GM12878 (cell line): ENCODE measurements around the gene CAB39. TPM values are rescaled to one million over a fixed set of nuclear protein-coding genes. Genes with fewer than 3 reads are reported as not detected.

Experiments used
- ATAC-seq: fragments of 200-7000 bp; cut with Tn5 transposase; 3 replicates; pipeline ENCODE4 v1.9.1; 2020; ENCODE audit warnings: mild to moderate bottlenecking, moderate library complexity
- BruUV-seq: library from RNA; stranded (reverse); fragments of 400-500 nt; replicated peaks from 2 replicates; lab custom pipeline; 2021; lab: Mats Ljungman, UMichigan
- CTCF ChIA-PET: fragments of 300-600 bp; sonication (Branson Sonifier 250); formaldehyde crosslinking; extraction: SDS; loops from one replicate; lab custom pipeline; 2021; ENCODE audit warnings: inconsistent platforms; lab: Yijun Ruan, JAX
- POLR2A ChIA-PET: fragments of 350-600 bp; formaldehyde crosslinking; extraction: SDS; loops from one replicate; lab custom pipeline; 2021; ENCODE audit warnings: inconsistent platforms; lab: Charles Lee
- RAD21 ChIA-PET: fragments of 300-600 bp; sonication (Branson Sonifier 250); formaldehyde crosslinking; loops from one replicate; lab custom pipeline; 2023; ENCODE audit warnings: antibody characterized with exemption; ENCODE audit not compliant: unreplicated experiment; lab: Charles Lee
- SMC1A ChIA-PET: fragments of 300-600 bp; sonication (Branson Sonifier 250); formaldehyde crosslinking; loops from one replicate; lab custom pipeline; 2023; ENCODE audit not compliant: unreplicated experiment, uncharacterized antibody; lab: Charles Lee
- DNase-seq: peaks from one replicate; pipeline ENCODE4 v3.0.0-alpha.2; 2011; ENCODE audit warnings: low read depth, low spot score
- FAIRE-seq: peaks from 3 replicates; lab custom pipeline; 2011; peaks lifted over from hg19 to GRCh38; lab: Jason Lieb, UNC
- H2AFZ ChIP-seq: 2 replicates; pipeline ENCODE4 v1.6.0; 2011; ENCODE audit warnings: low read depth, low read length, control low read depth; ENCODE audit not compliant: control insufficient read depth
- H3K27ac ChIP-seq: 2 replicates; pipeline ENCODE4 v1.5.1; 2011; ENCODE audit warnings: control low read depth; ENCODE audit not compliant: control insufficient read depth, insufficient read depth
- H3K27me3 ChIP-seq, 2 experiments: replicated peaks in 1 of 2; 2 replicates each; pipeline versions ENCODE4 v1.6.0 to v1.6.1; 2011; ENCODE audit warnings: low read length in 1 of 2; ENCODE audit not compliant: control insufficient read depth in 2 of 2, insufficient read depth in 2 of 2
- H3K36me3 ChIP-seq, 2 experiments: 2 replicates each; pipeline ENCODE4 v1.5.1; 2011; ENCODE audit warnings: low read length in 1 of 2; ENCODE audit not compliant: control insufficient read depth in 2 of 2, insufficient read depth in 2 of 2
- H3K4me1 ChIP-seq: 2 replicates; pipeline ENCODE4 v1.6.1; 2011; ENCODE audit warnings: mild to moderate bottlenecking, low read length, moderate library complexity, mixed read lengths; ENCODE audit not compliant: control insufficient read depth, insufficient read depth
- H3K4me2 ChIP-seq: 2 replicates; pipeline ENCODE4 v1.6.0; 2011; ENCODE audit warnings: control low read depth; ENCODE audit not compliant: control insufficient read depth, insufficient read depth
- H3K4me3 ChIP-seq: fragments of 200-600 bp; sonication (generic); 2 replicates; pipeline ENCODE4 v1.5.1; 2016
- H3K79me2 ChIP-seq: 2 replicates; pipeline ENCODE4 v1.6.0; 2011; ENCODE audit warnings: low read length; ENCODE audit not compliant: control insufficient read depth, insufficient read depth
- H3K9ac ChIP-seq: 2 replicates; pipeline ENCODE4 v1.8.0; 2011; ENCODE audit warnings: low read length, control low read depth, mixed read lengths; ENCODE audit not compliant: control insufficient read depth, insufficient read depth
- H3K9me3 ChIP-seq: replicated peaks from 3 replicates; pipeline ENCODE4 v1.5.1; 2011; ENCODE audit warnings: mild to moderate bottlenecking, low read length; ENCODE audit not compliant: control insufficient read depth, insufficient read depth
- H4K20me1 ChIP-seq: 2 replicates; pipeline ENCODE4 v1.6.0; 2011; ENCODE audit not compliant: control insufficient read depth, insufficient read depth
- CHD1 ChIP-seq: IDR thresholded peaks from 2 replicates; pipeline ENCODE4 v1.6.1; 2012; ENCODE audit warnings: low read depth, low read length, improper control_type of control experiment
- CREM ChIP-seq: IDR thresholded peaks from 2 replicates; pipeline ENCODE4 v1.6.1; 2014; ENCODE audit warnings: antibody characterized with exemption, low read depth
- FOS ChIP-seq: IDR thresholded peaks from 3 replicates; pipeline ENCODE4 v1.6.1; 2011; ENCODE audit warnings: borderline replicate concordance; ENCODE audit not compliant: insufficient read length; ENCODE audit errors: extremely low read depth
- IRF3 ChIP-seq: fragments of 450-650 bp; IDR thresholded peaks from 2 replicates; pipeline ENCODE4 v1.6.1; 2014; ENCODE audit warnings: mild to moderate bottlenecking
- POLR2AphosphoS5 ChIP-seq: IDR thresholded peaks from 2 replicates; pipeline ENCODE4 v1.6.1; 2011; ENCODE audit warnings: mild to moderate bottlenecking, low read length, inconsistent platforms
- RFX5 ChIP-seq: IDR thresholded peaks from 2 replicates; pipeline ENCODE4 v1.6.1; 2011; ENCODE audit warnings: low read depth, low read length, improper control_type of control experiment
- ZNF217 ChIP-seq: fragments of 450-650 bp; IDR thresholded peaks from 2 replicates; pipeline ENCODE4 v1.6.1; 2017; ENCODE audit warnings: antibody characterized with exemption, mild to moderate bottlenecking
- ZNF24 ChIP-seq: fragments of 450-650 bp; IDR thresholded peaks from 2 replicates; pipeline ENCODE4 v1.6.1; 2017; ENCODE audit warnings: antibody characterized with exemption, mild to moderate bottlenecking
- WGBS: methylation state at CpG from one replicate; pipeline ENCODE4 v1.1.6; 2016; ENCODE audit warnings: low lambda C conversion rate; ENCODE audit not compliant: insufficient replicate concordance, insufficient coverage; ENCODE audit errors: missing lambda C conversion rate; 5-methylcytosine and 5-hydroxymethylcytosine counted together
- in situ Hi-C: fragments of 300-500 bp; cut with MboI; formaldehyde crosslinking; loops from 9 replicates; pipeline ENCODE4 v1.14.3; 2018; ENCODE audit warnings: mixed read lengths
- intact Hi-C: fragments of 100-400 bp; cut with micrococcal nuclease; formaldehyde crosslinking; loops from one replicate; pipeline ENCODE4 v1.14.2; 2022; ENCODE audit not compliant: unreplicated experiment
- polyA plus RNA-seq, 11 experiments: library from polyadenylated mRNA; depleted of rRNA in 4 of 11; unstranded in 6 of 11; stranded (reverse) in 5 of 11; fragments of >200 nt; fragmentation: Nextera tagmentation in 4 of 11; fragmentation: Illumina TruSeq in 1 of 11; extraction: Ambion mirVana in 4 of 11; extraction: Trizol in 1 of 11; gene quantifications; 1 replicate in 1 of 11; 2 replicates in 10 of 11; pipeline versions ENCODE4 v1.2.1 to v1.2.3, GENCODE V29; 2011 to 2016; ENCODE audit warnings: inconsistent platforms in 2 of 11, missing spikeins in 2 of 11, low read depth in 1 of 11
- total RNA-seq, 4 experiments: library from RNA; depleted of rRNA in 3 of 4; stranded (reverse); fragments of >200 nt in 3 of 4; fragmentation: Illumina TruSeq in 1 of 4; extraction: Trizol in 1 of 4; gene quantifications; 2 replicates each; pipeline versions ENCODE4 v1.2.1 to v1.2.3, GENCODE V29; 2013 to 2021
- TF ChIP-seq, protein P1 (sequence below), 3 experiments: IDR thresholded peaks in 2 of 3; conservative IDR thresholded peaks in 1 of 3; 2 replicates each; pipeline ENCODE4 v1.5.1; 2011; ENCODE audit warnings: low read depth in 3 of 3, low read length in 3 of 3, mild to moderate bottlenecking in 3 of 3, control low read depth in 2 of 3, moderate library complexity in 2 of 3, inconsistent platforms in 1 of 3, mixed read lengths in 1 of 3; ENCODE audit not compliant: control insufficient read depth in 2 of 3, insufficient read depth in 1 of 3; ENCODE audit errors: extremely low read depth in 1 of 3
- TF ChIP-seq, protein P2 (sequence below): fragments of 450-650 bp; IDR thresholded peaks from 2 replicates; pipeline ENCODE4 v1.6.1; 2017; ENCODE audit warnings: mild to moderate bottlenecking

Gene CAB39
- total and polyA plus RNA-seq, 10 of the 15 experiments (the other 5 are each of a cell fraction or from before 2014, with no cell fraction given), result 13.3 to 129 (median 62.9) TPM

- whole genome bisulfite sequencing, result 50% methylated on average over 2 of the region's 2 CpGs
- Histone ChIP-seq H3K9ac (no peak overlapping the region), H3K4me1 (no peaks in the 10 kb centered on the region), H3K4me3 (no peak overlapping the region), H2AFZ (no peak overlapping the region), H3K4me2 (no peak overlapping the region), H3K27ac (no peak overlapping the region), H3K9me3 (no peaks in the 10 kb centered on the region), H3K79me2 (no peaks in the 10 kb centered on the region), H3K36me3 (no peaks in the 10 kb centered on the region), H4K20me1 (no peaks in the 10 kb centered on the region), H3K27me3 (no peaks in the 10 kb centered on the region)
- DNase-seq (no peak), ATAC-seq (no peak), FAIRE-seq (no peak)
- ChIA-PET CTCF (interaction anchor here (0.9 kb wide), 1 partner anchor 19 kb away, joined by 3 read pairs; no protein-coding TSS in a partner anchor), POLR2A (no interaction called here), SMC1A (interaction anchor here (0.7 to 1.4 kb wide), 2 partner anchors 8 to 680 kb away, joined by 3 to 6 read pairs; no protein-coding TSS in a partner anchor), RAD21 (no interaction called here)
- BruUV-seq, result no TSS peak
- intact Hi-C loops, result no loop called here
- in situ Hi-C loops, result no loop called here
- TF ChIP-seq RFX5 (no peak), POLR2AphosphoS5 (no peak), IRF3 (no peak), CHD1 (no peak), FOS (no peak), CREM (no peak), ZNF217 (no peak), ZNF24 (no peak)
- TF ChIP-seq, protein P1, sequence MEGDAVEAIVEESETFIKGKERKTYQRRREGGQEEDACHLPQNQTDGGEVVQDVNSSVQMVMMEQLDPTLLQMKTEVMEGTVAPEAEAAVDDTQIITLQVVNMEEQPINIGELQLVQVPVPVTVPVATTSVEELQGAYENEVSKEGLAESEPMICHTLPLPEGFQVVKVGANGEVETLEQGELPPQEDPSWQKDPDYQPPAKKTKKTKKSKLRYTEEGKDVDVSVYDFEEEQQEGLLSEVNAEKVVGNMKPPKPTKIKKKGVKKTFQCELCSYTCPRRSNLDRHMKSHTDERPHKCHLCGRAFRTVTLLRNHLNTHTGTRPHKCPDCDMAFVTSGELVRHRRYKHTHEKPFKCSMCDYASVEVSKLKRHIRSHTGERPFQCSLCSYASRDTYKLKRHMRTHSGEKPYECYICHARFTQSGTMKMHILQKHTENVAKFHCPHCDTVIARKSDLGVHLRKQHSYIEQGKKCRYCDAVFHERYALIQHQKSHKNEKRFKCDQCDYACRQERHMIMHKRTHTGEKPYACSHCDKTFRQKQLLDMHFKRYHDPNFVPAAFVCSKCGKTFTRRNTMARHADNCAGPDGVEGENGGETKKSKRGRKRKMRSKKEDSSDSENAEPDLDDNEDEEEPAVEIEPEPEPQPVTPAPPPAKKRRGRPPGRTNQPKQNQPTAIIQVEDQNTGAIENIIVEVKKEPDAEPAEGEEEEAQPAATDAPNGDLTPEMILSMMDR (IDR thresholded peaks at IDR 0.05 in 2 of 3, conservative IDR thresholded peaks at IDR 0.05 in 1 of 3; ENCODE audit: control insufficient read depth in 2 of 3, extremely low read depth in 1 of 3, insufficient read depth in 1 of 3, low read depth in 3 of 3, low read length in 3 of 3), result no peak
- TF ChIP-seq, protein P2, sequence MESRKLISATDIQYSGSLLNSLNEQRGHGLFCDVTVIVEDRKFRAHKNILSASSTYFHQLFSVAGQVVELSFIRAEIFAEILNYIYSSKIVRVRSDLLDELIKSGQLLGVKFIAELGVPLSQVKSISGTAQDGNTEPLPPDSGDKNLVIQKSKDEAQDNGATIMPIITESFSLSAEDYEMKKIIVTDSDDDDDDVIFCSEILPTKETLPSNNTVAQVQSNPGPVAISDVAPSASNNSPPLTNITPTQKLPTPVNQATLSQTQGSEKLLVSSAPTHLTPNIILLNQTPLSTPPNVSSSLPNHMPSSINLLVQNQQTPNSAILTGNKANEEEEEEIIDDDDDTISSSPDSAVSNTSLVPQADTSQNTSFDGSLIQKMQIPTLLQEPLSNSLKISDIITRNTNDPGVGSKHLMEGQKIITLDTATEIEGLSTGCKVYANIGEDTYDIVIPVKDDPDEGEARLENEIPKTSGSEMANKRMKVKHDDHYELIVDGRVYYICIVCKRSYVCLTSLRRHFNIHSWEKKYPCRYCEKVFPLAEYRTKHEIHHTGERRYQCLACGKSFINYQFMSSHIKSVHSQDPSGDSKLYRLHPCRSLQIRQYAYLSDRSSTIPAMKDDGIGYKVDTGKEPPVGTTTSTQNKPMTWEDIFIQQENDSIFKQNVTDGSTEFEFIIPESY, result no peak
Observed at GRCh38 chr2:230688490-230688889, 24.2 kb upstream of the CAB39 start.
